Calu3 (cell line): ENCODE measurements around the gene MLLT10. TPM values are rescaled to one million over a fixed set of nuclear protein-coding genes. Genes with fewer than 3 reads are reported as not detected.

Experiments used
- BruUV-seq: library from RNA; stranded (reverse); fragments of 400-500 nt; replicated peaks from 2 replicates; lab custom pipeline; 2021; lab: Mats Ljungman, UMichigan
- CTCF ChIA-PET: fragments of 300-600 bp; sonication (Branson Sonifier 250); formaldehyde crosslinking; loops from one replicate; lab custom pipeline; 2022; ENCODE audit warnings: antibody characterized with exemption; lab: Charles Lee
- DNase-seq: peaks from one replicate; pipeline ENCODE4 v3.0.0; 2022
- H3K27ac Mint-ChIP-seq: one replicate; pipeline ENCODE4 v1.8.0; 2022; ENCODE audit warnings: mixed read lengths; ENCODE audit not compliant: unreplicated experiment
- H3K27me3 Mint-ChIP-seq: one replicate; pipeline ENCODE4 v1.8.0; 2022; ENCODE audit warnings: mixed read lengths; ENCODE audit not compliant: unreplicated experiment
- H3K36me3 Mint-ChIP-seq: one replicate; pipeline ENCODE4 v1.8.0; 2022; ENCODE audit warnings: mild to moderate bottlenecking, moderate library complexity, mixed read lengths; ENCODE audit not compliant: insufficient read depth, unreplicated experiment
- H3K4me1 Mint-ChIP-seq: one replicate; pipeline ENCODE4 v1.8.0; 2022; ENCODE audit warnings: mild to moderate bottlenecking, low read depth, mixed read lengths; ENCODE audit not compliant: unreplicated experiment
- H3K4me3 Mint-ChIP-seq: one replicate; pipeline ENCODE4 v1.8.0; 2022; ENCODE audit warnings: mild to moderate bottlenecking, low read depth, moderate library complexity, mixed read lengths; ENCODE audit not compliant: unreplicated experiment
- H3K9me3 Mint-ChIP-seq: one replicate; pipeline ENCODE4 v1.8.0; 2022; ENCODE audit warnings: low read depth, mixed read lengths; ENCODE audit not compliant: unreplicated experiment
- CTCF ChIP-seq: fragments of 200-600 bp; IDR thresholded peaks from one replicate; pipeline ENCODE4 v1.8.0; 2022; ENCODE audit warnings: antibody characterized with exemption; ENCODE audit not compliant: unreplicated experiment
- intact Hi-C: fragments of 100-400 bp; cut with micrococcal nuclease; formaldehyde crosslinking; loops from one replicate; pipeline ENCODE4 v1.10.0; 2022; ENCODE audit not compliant: unreplicated experiment
- microRNA-seq: library from miRNA; unstranded; fragments of <30 nt; microRNA quantifications from one replicate; pipeline ENCODE4 v1.2.0, GENCODE V29; 2022
- total RNA-seq: library from RNA; stranded (reverse); gene quantifications from 2 replicates; pipeline ENCODE4 v1.2.3, GENCODE V29; 2022

MLLT10 gene
- total RNA-seq, 1 experiment from 2014 or later: 34.7 TPM

GRCh38 chr10:21771219-21771618 lies 237.2 kb downstream of the MLLT10 start:
- intact Hi-C loops: no loop called here
- BruUV-seq: no TSS peak

GRCh38 chr10:21776883-21777282 lies 242.9 kb downstream of the MLLT10 start:
- no peak for TF ChIP-seq CTCF
- Mint-ChIP-seq H3K27me3 (no peaks in the 10 kb centered on the region), H3K36me3 (no peaks in the 10 kb centered on the region), H3K27ac (no peak overlapping the region), H3K4me1 (no peaks in the 10 kb centered on the region), H3K9me3 (peaks cover 8% of the 10 kb centered on the region), H3K4me3 (no peak overlapping the region)
- CTCF ChIA-PET: no interaction called here
- no peak for DNase-seq
- no TSS peak for BruUV-seq
- intact Hi-C loops: no loop called here

More at GRCh38 chr10:21771219-21771618, 237.2 kb downstream of the MLLT10 start:
- H3K27me3 Mint-ChIP-seq: no peaks in the 10 kb centered on the region
- H3K36me3 Mint-ChIP-seq: no peaks in the 10 kb centered on the region
- H3K4me1 Mint-ChIP-seq: no peaks in the 10 kb centered on the region
- no peak overlapping the region for H3K27ac Mint-ChIP-seq
- TF ChIP-seq CTCF: no peak
- no peaks in the 10 kb centered on the region for H3K9me3 Mint-ChIP-seq
- DNase-seq: no peak
- no peak overlapping the region for H3K4me3 Mint-ChIP-seq
- CTCF ChIA-PET: no interaction called here

GRCh38 chr10:21791276-21791675 lies 257.2 kb downstream of the MLLT10 start:
- TF ChIP-seq CTCF: no peak
- intact Hi-C loops: no loop called here
- Mint-ChIP-seq H3K36me3 (no peaks in the 10 kb centered on the region), H3K4me3 (no peak overlapping the region), H3K9me3 (peaks cover 2% of the 10 kb centered on the region), H3K27me3 (no peaks in the 10 kb centered on the region), H3K27ac (no peak overlapping the region), H3K4me1 (no peaks in the 10 kb centered on the region)
- CTCF ChIA-PET: no interaction called here
- BruUV-seq: no TSS peak
- no peak for DNase-seq

Small RNA genes within 50 kb of the gene (microRNA-seq; reads per million reads assigned to microRNA genes)
- not detected for gene MIR1915

Other genes starting within 250 kb of the MLLT10 start
- 0.40 TPM in 1 of 2 replicates, not detected in the other for gene SKIDA1, start 8.6 kb upstream of the MLLT10 start, total RNA-seq